Fibroblast of lung (primary cell): ENCODE results near the gene NBEA.

Experiments
- EZH2 ChIP-seq: IDR thresholded peaks from 2 replicates; pipeline ENCODE4 v1.5.1; 2012; ENCODE audit warnings: low read length, control low read depth, mild to moderate bottlenecking; ENCODE audit errors: missing control alignments
- TF ChIP-seq, protein P1 (sequence below), 2 donors: IDR thresholded peaks in 1 of 2; conservative IDR thresholded peaks in 1 of 2; 1 replicate in 1 of 2; 2 replicates in 1 of 2; pipeline ENCODE4 v1.5.1; 2011 to 2012; ENCODE audit warnings: low read length in 2 of 2, control low read depth in 1 of 2, inconsistent platforms in 1 of 2, low read depth in 1 of 2, mild to moderate bottlenecking in 1 of 2

GRCh38 chr13:35343417-35343816, 401.3 kb downstream of the NBEA start:
- TF ChIP-seq, protein P1, sequence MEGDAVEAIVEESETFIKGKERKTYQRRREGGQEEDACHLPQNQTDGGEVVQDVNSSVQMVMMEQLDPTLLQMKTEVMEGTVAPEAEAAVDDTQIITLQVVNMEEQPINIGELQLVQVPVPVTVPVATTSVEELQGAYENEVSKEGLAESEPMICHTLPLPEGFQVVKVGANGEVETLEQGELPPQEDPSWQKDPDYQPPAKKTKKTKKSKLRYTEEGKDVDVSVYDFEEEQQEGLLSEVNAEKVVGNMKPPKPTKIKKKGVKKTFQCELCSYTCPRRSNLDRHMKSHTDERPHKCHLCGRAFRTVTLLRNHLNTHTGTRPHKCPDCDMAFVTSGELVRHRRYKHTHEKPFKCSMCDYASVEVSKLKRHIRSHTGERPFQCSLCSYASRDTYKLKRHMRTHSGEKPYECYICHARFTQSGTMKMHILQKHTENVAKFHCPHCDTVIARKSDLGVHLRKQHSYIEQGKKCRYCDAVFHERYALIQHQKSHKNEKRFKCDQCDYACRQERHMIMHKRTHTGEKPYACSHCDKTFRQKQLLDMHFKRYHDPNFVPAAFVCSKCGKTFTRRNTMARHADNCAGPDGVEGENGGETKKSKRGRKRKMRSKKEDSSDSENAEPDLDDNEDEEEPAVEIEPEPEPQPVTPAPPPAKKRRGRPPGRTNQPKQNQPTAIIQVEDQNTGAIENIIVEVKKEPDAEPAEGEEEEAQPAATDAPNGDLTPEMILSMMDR (conservative IDR thresholded peaks at IDR 0.05 in 1 of 2, IDR thresholded peaks at IDR 0.05 in 1 of 2; ENCODE audit: low read depth in 1 of 2, low read length in 2 of 2), result no peak
- TF ChIP-seq EZH2, result no peak
